ENCODE measurements around the gene OXTR. TPM values are rescaled to one million over a fixed set of nuclear protein-coding genes. Genes with fewer than 3 reads are reported as not detected.
"Not testable (repeated sequence)": the region's sequence is repeated elsewhere in the genome, so short reads cannot be mapped to it uniquely, and the experiment has no call there.

OXTR gene
- total RNA-seq, 1 donor from 2014 or later: 13.5 TPM

GRCh38 chr3:8722808-8723207 is 46.6 kb downstream of the OXTR start:
- no peak overlapping the region for H3K4me3 Mint-ChIP-seq
- no peak for TF ChIP-seq CTCF (IDR thresholded peaks at IDR 0.05; ENCODE audit: unreplicated experiment)
- H3K27me3 Mint-ChIP-seq (ENCODE audit: low read depth): no peaks in the 10 kb centered on the region
- no peak overlapping the region for H3K27ac Mint-ChIP-seq
- H3K9me3 Mint-ChIP-seq: peaks cover 12% of the 10 kb centered on the region
- no peak for DNase-seq (ENCODE audit: low spot score in 2 of 2, unreplicated experiment in 2 of 2)
- no peaks in the 10 kb centered on the region for H3K36me3 Mint-ChIP-seq
- H3K4me1 Mint-ChIP-seq: peaks cover 6% of the 10 kb centered on the region

GRCh38 chr3:8715757-8716156 is 53.7 kb downstream of the OXTR start:
- not testable (repeated sequence) for H3K27me3 Mint-ChIP-seq (ENCODE audit: low read depth); H3K4me1 Mint-ChIP-seq; H3K27ac Mint-ChIP-seq; H3K9me3 Mint-ChIP-seq; DNase-seq (ENCODE audit: low spot score in 2 of 2, unreplicated experiment in 2 of 2); H3K36me3 Mint-ChIP-seq; H3K4me3 Mint-ChIP-seq

- no peak overlapping the region for H3K4me3 Mint-ChIP-seq
- no peak for DNase-seq (ENCODE audit: low spot score in 2 of 2, unreplicated experiment in 2 of 2)
Observed at GRCh38 chr3:8713901-8714759, 55.3 kb downstream of the OXTR start.

GRCh38 chr3:8712908-8713255 is 56.5 kb downstream of the OXTR start:
- H3K27me3 Mint-ChIP-seq (ENCODE audit: low read depth): peaks cover 7% of the 10 kb centered on the region
- H3K9me3 Mint-ChIP-seq: no peaks in the 10 kb centered on the region
- H3K27ac Mint-ChIP-seq: no peak overlapping the region
- DNase-seq (ENCODE audit: low spot score in 2 of 2, unreplicated experiment in 2 of 2): no peak
- no peak overlapping the region for H3K4me3 Mint-ChIP-seq
- H3K4me1 Mint-ChIP-seq: peaks cover 5% of the 10 kb centered on the region
- H3K36me3 Mint-ChIP-seq: no peaks in the 10 kb centered on the region
- TF ChIP-seq CTCF (IDR thresholded peaks at IDR 0.05; ENCODE audit: unreplicated experiment): no peak

More at GRCh38 chr3:8713901-8714759, 55.3 kb downstream of the OXTR start:
- peaks cover 4% of the 10 kb centered on the region for H3K27me3 Mint-ChIP-seq (ENCODE audit: low read depth)
- H3K9me3 Mint-ChIP-seq: no peaks in the 10 kb centered on the region
- no peak overlapping the region for H3K27ac Mint-ChIP-seq
- H3K36me3 Mint-ChIP-seq: no peaks in the 10 kb centered on the region
- TF ChIP-seq CTCF (IDR thresholded peaks at IDR 0.05; ENCODE audit: unreplicated experiment): no peak
- peaks cover 5% of the 10 kb centered on the region for H3K4me1 Mint-ChIP-seq

- Mint-ChIP-seq H3K9me3 (no peaks in the 10 kb centered on the region), H3K4me1 (peaks cover 5% of the 10 kb centered on the region), H3K27ac (no peak overlapping the region), H3K4me3 (no peak overlapping the region), H3K27me3 (ENCODE audit: low read depth) (peaks cover 9% of the 10 kb centered on the region), H3K36me3 (no peaks in the 10 kb centered on the region)
- TF ChIP-seq CTCF (IDR thresholded peaks at IDR 0.05; ENCODE audit: unreplicated experiment): no peak
- DNase-seq (ENCODE audit: low spot score in 2 of 2, unreplicated experiment in 2 of 2): no peak
Observed at GRCh38 chr3:8712045-8712907, 57.1 kb downstream of the OXTR start.
